IPS-20b (cell line): ENCODE measurements around the gene RFX5.

Experiments
- H3K27ac ChIP-seq: one replicate; pipeline ENCODE4 v1.5.1; 2013; ENCODE audit warnings: low read length
- H3K27me3 ChIP-seq: 2 replicates; pipeline ENCODE4 v1.6.1; 2013; ENCODE audit warnings: mild to moderate bottlenecking, low read length, inconsistent platforms; ENCODE audit not compliant: insufficient read depth
- H3K36me3 ChIP-seq: 2 replicates; pipeline ENCODE4 v1.6.1; 2013; ENCODE audit warnings: low read depth, mild to moderate bottlenecking, inconsistent platforms, low read length, moderate library complexity; ENCODE audit not compliant: insufficient read depth
- H3K4me1 ChIP-seq: 2 replicates; pipeline ENCODE4 v1.6.1; 2013; ENCODE audit warnings: mild to moderate bottlenecking, control low read depth, inconsistent platforms, low read length, moderate library complexity; ENCODE audit not compliant: insufficient read depth
- H3K4me3 ChIP-seq: 2 replicates; pipeline ENCODE4 v1.5.1; 2013; ENCODE audit warnings: mild to moderate bottlenecking, low read length, inconsistent platforms
- H3K9ac ChIP-seq: 2 replicates; pipeline ENCODE4 v1.6.1; 2013; ENCODE audit warnings: low read depth, mild to moderate bottlenecking, inconsistent platforms, low read length, moderate library complexity
- H3K9me3 ChIP-seq: 2 replicates; pipeline ENCODE4 v1.6.1; 2013; ENCODE audit warnings: mild to moderate bottlenecking, low read depth, low read length, inconsistent platforms; ENCODE audit not compliant: insufficient read depth

Gene RFX5

GRCh38 chr1:151327903-151328674 is 19.0 kb downstream of the RFX5 start:
- H3K27ac ChIP-seq = peak overlapping the region; percentile 62
- peak overlapping the region; percentile 86 for H3K9ac ChIP-seq
- peaks cover 14% of the 10 kb centered on the region for H3K36me3 ChIP-seq
- H3K4me1 ChIP-seq = peaks cover 6% of the 10 kb centered on the region; the same call in 1 of the 2 replicates
- H3K4me3 ChIP-seq = peak overlapping the region; percentile 88
- H3K9me3 ChIP-seq = no peaks in the 10 kb centered on the region
- no peaks in the 10 kb centered on the region for H3K27me3 ChIP-seq

- H3K27me3 ChIP-seq = no peaks in the 10 kb centered on the region
- peaks cover 14% of the 10 kb centered on the region for H3K36me3 ChIP-seq
- peak within 1 kb of the TSS; percentile 88 for H3K4me3 ChIP-seq
- H3K9me3 ChIP-seq = no peaks in the 10 kb centered on the region
- H3K27ac ChIP-seq = peak within 1 kb of the TSS; percentile 62
- H3K4me1 ChIP-seq = peaks cover 6% of the 10 kb centered on the region; the same call in 1 of the 2 replicates
- peak within 1 kb of the TSS; percentile 86 for H3K9ac ChIP-seq
Observed at GRCh38 chr1:151327223-151327902, 19.7 kb downstream of the RFX5 start, which contains the start of gene PI4KB. PI4KB (minus strand) TSS chr1:151327416; CDS start chr1:151316481, 10,935 bp downstream.

- Histone ChIP-seq H3K27me3 (no peaks in the 10 kb centered on the region), H3K9ac (peak overlapping the region; percentile 86), H3K27ac (no peak overlapping the region), H3K36me3 (peaks cover 19% of the 10 kb centered on the region), H3K4me1 (peaks cover 6% of the 10 kb centered on the region; the same call in 1 of the 2 replicates), H3K9me3 (no peaks in the 10 kb centered on the region), H3K4me3 (peak overlapping the region; percentile 88)
Observed at GRCh38 chr1:151326619-151327222, 20.3 kb downstream of the RFX5 start.

GRCh38 chr1:151325646-151326429 is 21.2 kb downstream of the RFX5 start:
- Histone ChIP-seq H3K9me3 (no peaks in the 10 kb centered on the region), H3K4me1 (peaks cover 6% of the 10 kb centered on the region; the same call in 1 of the 2 replicates), H3K9ac (peak overlapping the region; percentile 86; the same call in 1 of the 2 replicates), H3K36me3 (peaks cover 22% of the 10 kb centered on the region), H3K27ac (no peak overlapping the region), H3K27me3 (no peaks in the 10 kb centered on the region), H3K4me3 (peak overlapping the region; percentile 88)

- Histone ChIP-seq H3K9me3 (no peaks in the 10 kb centered on the region), H3K9ac (no peak overlapping the region), H3K4me3 (no peak overlapping the region), H3K4me1 (peaks cover 6% of the 10 kb centered on the region; the same call in 1 of the 2 replicates), H3K36me3 (peaks cover 25% of the 10 kb centered on the region), H3K27me3 (no peaks in the 10 kb centered on the region), H3K27ac (no peak overlapping the region)
Observed at GRCh38 chr1:151325231-151325630, 21.8 kb downstream of the RFX5 start.

GRCh38 chr1:151324390-151324930 is 22.6 kb downstream of the RFX5 start:
- Histone ChIP-seq H3K27me3 (no peaks in the 10 kb centered on the region), H3K9me3 (no peaks in the 10 kb centered on the region), H3K36me3 (peaks cover 27% of the 10 kb centered on the region), H3K4me3 (no peak overlapping the region), H3K27ac (no peak overlapping the region), H3K4me1 (peaks cover 6% of the 10 kb centered on the region; the same call in 1 of the 2 replicates), H3K9ac (no peak overlapping the region)

- no peak overlapping the region for H3K27ac ChIP-seq
- H3K36me3 ChIP-seq = peaks cover 43% of the 10 kb centered on the region
- H3K4me1 ChIP-seq = no peaks in the 10 kb centered on the region
- H3K9me3 ChIP-seq = no peaks in the 10 kb centered on the region
- H3K9ac ChIP-seq = no peak overlapping the region
- H3K27me3 ChIP-seq = no peaks in the 10 kb centered on the region
- no peak overlapping the region for H3K4me3 ChIP-seq
Observed at GRCh38 chr1:151318975-151319374, 28.1 kb downstream of the RFX5 start.

GRCh38 chr1:151315565-151316235 is 31.4 kb downstream of the RFX5 start:
- H3K4me3 ChIP-seq = no peak overlapping the region
- H3K27me3 ChIP-seq = no peaks in the 10 kb centered on the region
- H3K27ac ChIP-seq = no peak overlapping the region
- peaks cover 63% of the 10 kb centered on the region for H3K36me3 ChIP-seq
- H3K4me1 ChIP-seq = peaks cover 1% of the 10 kb centered on the region; the same call in 1 of the 2 replicates
- H3K9me3 ChIP-seq = no peaks in the 10 kb centered on the region
- no peak overlapping the region for H3K9ac ChIP-seq

GRCh38 chr1:151314137-151314875 is 32.7 kb downstream of the RFX5 start:
- no peak overlapping the region for H3K27ac ChIP-seq
- peaks cover 9% of the 10 kb centered on the region for H3K4me1 ChIP-seq
- H3K9ac ChIP-seq = no peak overlapping the region
- H3K27me3 ChIP-seq = no peaks in the 10 kb centered on the region
- no peak overlapping the region for H3K4me3 ChIP-seq
- H3K36me3 ChIP-seq = peaks cover 58% of the 10 kb centered on the region
- no peaks in the 10 kb centered on the region for H3K9me3 ChIP-seq

- Histone ChIP-seq H3K9ac (no peak overlapping the region), H3K27me3 (no peaks in the 10 kb centered on the region), H3K9me3 (no peaks in the 10 kb centered on the region), H3K27ac (no peak overlapping the region), H3K4me1 (peaks cover 9% of the 10 kb centered on the region), H3K36me3 (peaks cover 57% of the 10 kb centered on the region), H3K4me3 (no peak overlapping the region)
Observed at GRCh38 chr1:151313501-151313900, 33.6 kb downstream of the RFX5 start.
